Endothelial cell of hepatic sinusoid (primary cell): ENCODE results near the gene SPOUT1.
"Not testable (repeated sequence)": the region's sequence is repeated elsewhere in the genome, so short reads cannot be mapped to it uniquely, and the experiment has no call there.

Source experiments
- in situ Hi-C: cut with HindIII; loops from 2 replicates; pipeline ENCODE4 v1.10.0; 2017; ENCODE audit warnings: low sequenced_read_pairs

Gene SPOUT1

DNA sequence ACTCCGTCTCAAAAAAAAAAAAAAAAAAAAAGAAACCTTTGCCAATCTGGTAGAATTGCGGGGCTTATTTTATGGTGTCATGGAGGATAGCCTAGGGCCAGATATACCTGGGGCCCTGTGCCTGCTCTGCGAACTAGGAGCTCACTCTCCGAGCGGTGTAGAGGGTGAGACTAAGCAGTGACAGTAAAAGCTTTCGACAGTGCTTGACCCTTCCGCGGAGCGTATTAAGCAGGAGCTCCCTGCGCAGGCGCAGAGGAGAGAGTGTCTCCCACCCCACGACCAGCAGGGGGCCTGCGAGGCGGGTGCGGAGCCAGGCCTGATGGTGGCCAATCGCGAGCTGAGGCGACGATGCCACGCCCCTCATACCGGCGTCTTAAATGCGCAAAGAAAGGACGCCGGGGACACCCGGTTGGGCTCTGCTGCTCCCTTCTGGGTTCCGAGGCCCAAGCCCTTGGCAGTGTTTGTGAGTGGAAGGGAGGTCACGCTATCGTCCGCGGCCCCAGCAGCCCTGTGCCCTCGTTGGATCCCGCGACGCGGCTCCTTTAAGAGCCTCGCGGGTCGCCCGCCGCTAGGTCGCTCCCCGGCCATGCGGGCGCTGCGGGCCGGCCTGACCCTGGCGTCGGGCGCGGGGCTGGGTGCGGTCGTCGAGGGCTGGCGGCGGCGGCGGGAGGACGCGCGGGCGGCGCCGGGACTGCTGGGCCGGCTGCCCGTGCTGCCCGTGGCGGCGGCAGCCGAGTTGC lies 11.3 kb downstream of the SPOUT1 start, which contains the start of gene ENDOG:
TSS of gene ENDOG (plus strand) at position 402 of the 740 bp plus-strand sequence. CDS start at position 587, 185 bp downstream.
- in situ Hi-C loops: no loop called here

DNA sequence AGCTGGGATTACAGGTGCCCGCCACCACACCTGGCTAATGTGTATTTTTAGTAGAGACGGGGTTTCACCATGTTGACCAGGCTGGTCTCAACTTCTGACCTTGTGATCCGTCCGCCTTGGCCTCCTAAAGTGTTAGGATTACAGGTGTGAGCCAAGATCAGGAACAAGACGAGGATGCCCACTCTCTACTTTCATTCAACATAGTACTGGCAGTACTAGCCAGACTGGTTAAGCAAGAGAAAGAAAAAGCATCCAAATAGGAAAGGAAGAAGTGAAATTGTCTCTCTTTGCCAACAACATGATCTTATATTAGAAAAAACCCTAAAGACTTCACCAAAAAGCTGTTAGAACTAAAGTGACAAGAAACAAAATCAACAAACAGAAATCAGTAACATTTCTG lies 18.7 kb downstream of the SPOUT1 start:
- in situ Hi-C loops: no loop called here

DNA sequence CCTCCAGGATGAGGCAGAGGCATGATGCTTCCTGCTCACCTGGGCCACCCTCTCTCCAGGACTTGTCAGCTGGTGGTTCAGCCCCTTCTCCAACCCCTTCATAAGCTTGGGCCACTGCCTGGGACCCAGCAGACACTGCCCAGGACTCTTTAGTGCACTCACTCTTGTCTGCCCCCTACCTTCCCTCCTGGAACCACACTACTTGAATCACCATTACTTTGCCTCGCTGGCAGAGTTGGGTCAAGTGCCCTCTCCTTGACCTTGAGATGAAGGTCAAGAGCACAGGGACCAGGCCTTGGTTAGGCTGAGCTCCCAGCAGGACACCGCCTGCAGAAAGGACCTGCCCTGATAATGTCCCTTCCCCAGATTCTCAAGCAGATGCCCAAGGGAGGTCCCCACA lies 19.8 kb downstream of the SPOUT1 start:
- in situ Hi-C loops: loop anchor here (5.0 kb wide), 3 partner anchors 57 to 227 kb away; partner anchors contain the start of gene MIGA2

DNA sequence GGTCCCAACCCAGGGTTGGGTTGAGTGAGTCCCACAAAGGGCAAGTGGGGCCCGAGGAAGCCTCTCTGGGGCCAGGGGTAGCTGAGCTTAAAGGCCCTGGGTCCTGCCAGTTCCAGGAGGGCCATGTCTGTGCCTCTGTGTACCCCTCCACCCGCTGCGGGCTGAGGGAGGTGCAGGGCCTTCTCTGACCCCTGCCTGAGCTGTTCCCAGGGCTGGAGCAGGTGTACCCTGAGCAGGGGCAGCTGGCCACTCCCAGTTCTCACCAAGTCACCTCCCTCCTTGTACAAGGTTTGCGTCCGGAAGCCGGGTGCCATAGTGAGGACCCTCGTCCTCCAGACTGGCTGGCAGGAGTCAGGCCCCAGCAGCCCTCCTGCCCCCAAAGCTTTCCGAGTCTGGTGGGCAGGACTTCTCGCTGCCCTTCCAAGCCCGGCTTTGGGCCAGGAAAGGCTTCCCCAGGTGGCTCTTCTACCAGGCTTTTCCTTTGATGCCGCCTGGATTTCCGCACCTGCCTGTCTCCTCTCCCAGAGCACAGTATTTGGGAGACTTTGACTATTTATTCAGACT lies 20.5 kb downstream of the SPOUT1 start:
- in situ Hi-C loops: loop anchor here (5.0 kb wide), 3 partner anchors 58 to 228 kb away; partner anchors contain the start of gene MIGA2

DNA sequence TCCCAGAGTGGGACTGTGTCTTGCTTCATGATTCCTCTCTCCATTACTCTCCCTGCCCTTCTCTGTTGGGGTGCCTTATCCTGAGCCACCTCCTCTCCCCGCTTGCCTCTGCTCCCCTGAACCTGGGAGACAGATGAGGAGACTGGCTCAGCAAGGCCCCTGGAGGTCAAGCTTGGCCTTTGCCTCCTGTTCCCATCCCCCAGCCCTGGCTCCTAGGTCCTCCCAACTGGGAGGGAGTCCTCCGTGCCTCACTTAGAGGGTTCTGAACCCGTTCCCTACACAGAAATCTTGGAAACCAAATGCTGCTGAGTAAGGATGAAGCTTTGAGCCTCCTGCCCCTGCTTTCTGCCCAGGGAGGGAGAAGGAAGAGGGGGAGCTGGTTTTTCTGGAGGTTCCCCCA lies 21.1 kb downstream of the SPOUT1 start:
- in situ Hi-C loops: loop anchor here (5.0 kb wide), 3 partner anchors 59 to 229 kb away; partner anchors contain the start of gene MIGA2

DNA sequence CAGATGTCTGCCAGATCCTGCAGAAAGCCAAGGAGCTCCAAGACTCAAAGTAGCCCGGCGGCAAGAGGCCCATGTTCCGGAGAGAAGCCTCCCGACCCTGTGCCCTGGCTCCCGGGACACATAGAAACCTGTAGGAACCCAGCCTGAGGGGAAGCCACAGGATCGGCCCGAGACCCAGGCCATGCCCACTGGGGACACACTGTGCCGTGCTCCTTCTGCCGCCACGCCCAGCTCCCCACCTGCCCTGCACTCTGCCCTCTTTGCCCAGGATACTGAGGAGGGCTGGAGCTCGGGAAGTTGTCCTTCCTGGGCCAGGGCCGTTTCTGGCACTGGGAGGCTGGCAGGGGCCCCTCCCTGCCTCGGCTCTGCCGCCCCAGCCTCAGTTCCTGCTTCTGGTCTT lies 21.8 kb downstream of the SPOUT1 start:
- in situ Hi-C loops: loop anchor here (5.0 kb wide), 3 partner anchors 59 to 229 kb away; partner anchors contain the start of gene MIGA2

DNA sequence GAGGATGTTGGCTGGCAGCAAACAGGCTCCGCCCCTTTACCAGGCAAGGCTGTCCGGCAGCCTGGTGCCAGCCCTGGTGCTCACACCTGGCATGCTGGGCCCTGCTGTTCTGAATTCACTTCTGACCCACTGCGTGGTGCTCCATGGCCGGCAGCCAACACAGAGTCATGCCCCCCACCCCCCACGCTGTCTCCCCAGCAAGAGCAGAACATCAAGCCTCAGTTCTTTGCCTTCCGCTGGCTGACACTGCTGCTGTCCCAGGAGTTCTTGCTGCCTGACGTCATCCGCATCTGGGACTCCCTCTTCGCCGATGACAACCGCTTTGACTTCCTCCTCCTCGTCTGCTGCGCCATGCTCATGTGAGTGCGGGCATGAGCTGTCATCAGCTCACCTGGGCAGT lies 23.9 kb downstream of the SPOUT1 start:
- in situ Hi-C loops: loop anchor here (5.0 kb wide), 3 partner anchors 62 to 232 kb away; partner anchors contain the start of gene MIGA2

DNA sequence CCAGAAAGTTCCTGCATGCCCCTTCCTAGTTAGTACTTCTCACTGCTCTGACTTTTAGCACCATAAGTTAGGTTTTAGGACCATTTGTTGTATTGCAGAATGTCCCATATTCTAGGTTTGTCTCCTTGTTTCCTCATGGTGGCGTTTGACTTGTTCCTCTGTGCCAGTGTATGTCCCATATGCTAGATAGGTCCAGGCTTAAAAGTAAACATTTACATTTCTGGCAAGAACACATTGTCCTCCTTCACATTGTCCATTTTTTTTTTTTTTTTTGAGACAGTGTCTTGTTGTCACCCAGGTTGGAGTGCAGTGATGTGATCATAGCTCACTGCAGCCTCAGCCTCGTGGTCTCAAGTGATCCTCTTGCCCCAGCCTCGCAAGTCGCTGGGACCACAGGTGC lies 27.1 kb downstream of the SPOUT1 start:
- in situ Hi-C loops: no loop called here

DNA sequence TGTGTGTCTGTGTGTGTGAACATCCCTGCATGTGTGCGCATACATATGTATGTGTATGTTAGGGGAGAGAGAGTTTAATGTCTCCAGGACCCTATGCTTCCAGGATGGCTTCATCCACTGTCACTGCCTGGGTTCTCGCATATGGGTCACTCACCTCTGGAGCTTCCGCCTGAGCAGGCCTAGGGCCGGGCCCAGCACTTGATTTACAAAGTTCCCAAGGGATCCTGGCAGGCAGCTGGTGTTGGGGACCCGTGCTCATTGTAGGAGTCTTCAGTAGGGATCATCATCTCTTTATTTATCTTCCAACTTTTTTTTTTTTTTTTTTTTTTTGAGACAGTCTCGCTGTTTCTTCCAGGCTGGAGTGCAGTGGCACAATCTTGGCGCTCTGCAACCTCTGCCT lies 29.5 kb downstream of the SPOUT1 start:
- in situ Hi-C loops: no loop called here

DNA sequence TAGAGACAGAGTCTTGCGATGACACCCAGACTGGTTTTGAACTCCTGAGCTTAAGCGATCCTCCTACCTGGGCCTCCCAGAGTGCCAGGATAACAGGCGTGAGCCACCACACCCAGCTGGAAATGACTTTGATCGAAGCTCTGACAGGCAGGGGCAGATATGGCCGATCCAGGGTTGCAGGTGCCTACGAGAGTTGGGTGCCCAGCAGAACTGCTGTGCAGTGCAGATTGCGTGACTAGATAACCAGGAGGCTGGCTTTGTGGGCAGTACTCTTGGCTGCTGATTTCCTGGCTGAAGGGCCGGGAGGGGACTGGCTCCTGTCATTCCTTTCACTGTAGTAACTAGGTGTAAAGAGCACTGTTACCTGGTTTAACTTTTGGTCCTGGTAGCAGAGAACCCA lies 30.7 kb downstream of the SPOUT1 start:
- in situ Hi-C loops: no loop called here

DNA sequence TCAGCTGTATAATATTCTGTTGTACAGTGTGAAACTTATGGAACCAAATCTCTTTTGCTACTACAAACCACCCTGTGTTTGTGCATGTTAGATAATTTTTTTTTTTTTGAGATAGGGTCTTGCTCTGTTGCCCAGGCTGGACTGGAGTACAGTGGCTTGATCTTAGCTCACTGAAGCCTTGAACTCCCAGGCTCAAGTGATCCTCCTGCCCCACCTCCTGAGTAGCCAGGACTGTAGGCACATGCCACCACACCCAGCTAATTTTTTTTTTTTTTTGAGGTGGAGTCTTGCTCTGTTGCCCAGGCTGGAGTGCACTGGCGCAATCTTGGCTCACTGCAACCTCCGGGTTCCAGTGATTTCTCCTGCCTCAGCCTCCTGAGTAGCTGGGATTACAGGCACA lies 34.6 kb downstream of the SPOUT1 start:
- in situ Hi-C loops: not testable (repeated sequence)

DNA sequence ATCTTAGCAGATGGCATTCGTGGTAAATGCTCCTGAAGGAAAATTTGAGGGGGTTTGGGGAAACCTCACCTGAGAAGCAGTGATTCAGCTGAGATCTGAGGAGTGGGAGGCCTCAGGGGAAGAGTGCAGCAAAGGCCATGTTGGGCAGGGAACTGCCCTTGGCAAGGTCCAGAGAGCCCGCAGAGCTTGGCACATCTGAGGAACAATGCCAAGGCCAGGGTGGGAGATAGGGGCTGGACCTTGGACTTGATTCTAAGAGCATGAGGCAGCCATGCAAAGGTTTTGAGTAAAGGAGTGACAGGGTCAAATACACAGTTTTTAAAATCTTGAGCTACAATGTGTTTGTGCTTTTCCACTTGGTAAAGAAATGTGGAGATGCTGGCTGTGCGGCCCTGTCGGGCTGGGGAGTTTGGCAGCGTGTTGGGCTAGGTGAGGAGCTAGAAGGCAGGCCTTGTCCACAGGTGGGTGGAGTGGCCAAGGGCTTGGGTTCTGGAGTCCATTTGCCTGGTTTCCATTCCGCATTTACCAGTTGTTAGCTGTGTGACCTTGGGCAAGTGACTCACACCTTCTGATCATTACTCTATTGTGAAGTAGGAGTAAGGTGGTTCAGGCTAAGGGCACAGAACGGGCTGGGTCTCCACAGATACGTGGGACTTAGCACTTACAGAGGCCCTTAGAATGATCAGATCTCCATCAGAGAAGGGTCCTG lies 36.5 kb downstream of the SPOUT1 start:
- in situ Hi-C loops: no loop called here

DNA sequence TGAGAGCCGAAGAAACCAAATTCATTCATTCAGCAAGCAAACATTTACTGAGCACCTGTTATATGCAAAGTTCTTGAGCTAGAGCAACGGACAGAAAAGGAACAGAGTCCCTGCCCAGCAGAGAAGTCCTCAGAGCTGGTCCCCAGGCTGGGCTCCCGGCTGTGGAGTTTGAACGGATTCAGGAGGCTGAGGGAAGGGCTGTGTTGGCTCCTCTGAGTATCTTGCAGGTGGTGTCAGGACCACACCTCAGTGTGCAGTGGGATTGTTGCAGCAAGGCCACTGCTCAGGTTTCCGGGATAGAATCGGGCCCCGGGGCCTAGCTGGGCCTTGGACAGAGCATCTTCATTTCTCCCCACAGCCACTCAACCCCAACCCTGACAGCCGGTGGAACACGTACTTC lies 37.5 kb downstream of the SPOUT1 start:
- in situ Hi-C loops: no loop called here

DNA sequence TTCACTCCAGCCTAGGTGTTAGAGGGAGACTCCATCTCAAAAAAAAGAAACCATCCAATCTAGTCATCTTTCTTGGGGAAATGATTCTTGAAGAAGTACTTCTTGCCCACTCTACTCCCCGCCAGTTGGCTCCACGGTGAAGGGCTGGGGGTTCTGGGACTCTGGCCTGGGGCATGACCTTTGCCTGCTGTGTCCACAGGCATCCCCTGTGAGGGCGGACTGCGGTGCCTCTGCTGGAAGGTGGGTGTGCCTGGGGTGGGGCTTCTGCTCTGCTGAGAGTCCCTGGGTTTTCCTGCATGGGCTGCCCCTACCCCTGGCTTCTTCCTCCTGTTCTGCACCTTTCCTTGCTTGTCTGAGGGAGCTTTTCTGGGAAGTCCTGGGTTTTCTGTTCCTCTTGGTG lies 39.1 kb downstream of the SPOUT1 start:
- in situ Hi-C loops: no loop called here

DNA sequence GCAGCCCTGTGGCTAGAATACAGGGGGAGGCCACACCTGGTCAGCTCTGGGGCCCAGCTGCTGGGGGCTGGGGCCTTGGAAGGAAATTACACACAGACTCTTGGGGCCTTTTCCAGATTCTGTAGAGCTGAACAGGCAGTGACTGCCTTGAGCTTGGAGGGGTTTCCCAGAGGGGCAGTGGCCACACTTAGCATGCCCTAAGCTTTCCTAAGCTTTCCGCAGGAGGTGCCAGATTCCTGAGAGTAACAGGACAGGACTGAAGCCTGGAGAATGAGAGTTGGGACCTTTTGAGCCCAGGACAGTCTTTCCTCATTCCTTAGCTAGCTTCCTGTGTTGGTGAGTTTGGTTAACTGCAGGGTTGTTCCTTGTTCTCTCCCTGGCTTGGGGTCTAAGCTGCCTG lies 41.1 kb downstream of the SPOUT1 start:
- in situ Hi-C loops: no loop called here

DNA sequence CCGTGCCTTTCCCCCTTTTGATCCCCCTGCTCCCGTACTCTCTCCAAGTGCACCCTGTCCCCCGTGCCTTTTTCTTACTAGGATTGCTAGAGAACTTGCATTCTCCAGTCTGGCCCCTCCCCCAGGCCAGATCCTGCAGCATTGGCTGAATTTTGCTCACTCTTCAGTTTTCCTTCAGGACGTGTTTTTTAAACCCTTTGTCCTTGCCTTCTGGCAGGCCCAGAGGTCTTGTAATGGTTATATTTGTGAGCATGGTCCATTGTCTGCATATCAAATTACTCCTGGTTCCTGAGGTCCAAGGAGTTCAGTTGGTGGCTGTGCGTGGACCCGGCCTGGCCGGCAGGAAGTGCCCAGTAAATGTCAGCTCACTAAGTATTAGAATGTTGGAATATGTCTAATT lies 41.9 kb downstream of the SPOUT1 start:
- in situ Hi-C loops: no loop called here

DNA sequence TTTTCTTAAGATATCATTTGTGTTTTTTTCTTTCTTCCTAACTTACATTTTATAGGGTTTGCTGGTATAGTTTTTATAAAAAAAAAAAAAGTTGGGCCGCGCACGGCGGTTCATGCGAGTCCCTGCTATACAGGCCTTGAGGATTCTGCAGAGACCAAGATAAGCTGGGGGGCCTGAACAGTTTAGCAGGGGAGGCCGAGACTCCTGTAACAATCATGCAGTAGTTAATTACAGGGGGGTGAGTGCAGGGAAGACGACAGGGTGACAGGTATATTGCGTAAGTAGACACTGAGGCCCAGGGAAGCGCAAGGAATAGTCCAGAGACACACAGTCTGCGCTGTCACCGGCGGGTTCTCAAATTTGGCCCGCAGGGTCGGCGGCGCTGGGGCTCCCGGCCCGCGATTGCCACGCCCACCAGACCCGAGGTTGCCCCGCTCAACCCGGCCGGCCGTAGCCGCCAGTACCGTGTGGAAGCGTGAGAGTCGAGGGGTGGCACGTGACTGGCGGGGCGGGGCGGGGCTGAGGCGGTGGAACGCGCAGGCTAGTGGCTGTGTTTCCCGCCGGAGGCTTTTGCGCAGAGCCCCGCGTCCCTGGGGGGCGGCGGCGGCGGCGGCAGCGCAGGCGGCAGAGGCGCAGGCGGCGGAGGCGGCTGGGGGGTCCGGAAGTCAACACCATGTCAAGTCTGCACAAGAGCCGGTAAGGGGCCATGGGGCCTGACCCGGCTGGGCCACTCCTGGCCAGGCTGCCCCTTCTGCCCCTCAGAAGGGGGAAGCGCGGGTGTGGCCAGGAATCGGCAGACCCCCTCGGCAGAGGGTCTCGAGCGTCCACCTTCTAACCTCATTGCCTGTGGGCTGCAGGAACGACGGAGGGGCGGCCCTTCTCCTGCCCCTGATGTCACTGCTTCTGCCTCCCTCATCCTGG lies 42.7 kb downstream of the SPOUT1 start, which contains the start of gene TBC1D13:
TSS of gene TBC1D13 (plus strand) at position 573 of the 921 bp plus-strand sequence. CDS start at position 674, 101 bp downstream.
- in situ Hi-C loops: no loop called here

DNA sequence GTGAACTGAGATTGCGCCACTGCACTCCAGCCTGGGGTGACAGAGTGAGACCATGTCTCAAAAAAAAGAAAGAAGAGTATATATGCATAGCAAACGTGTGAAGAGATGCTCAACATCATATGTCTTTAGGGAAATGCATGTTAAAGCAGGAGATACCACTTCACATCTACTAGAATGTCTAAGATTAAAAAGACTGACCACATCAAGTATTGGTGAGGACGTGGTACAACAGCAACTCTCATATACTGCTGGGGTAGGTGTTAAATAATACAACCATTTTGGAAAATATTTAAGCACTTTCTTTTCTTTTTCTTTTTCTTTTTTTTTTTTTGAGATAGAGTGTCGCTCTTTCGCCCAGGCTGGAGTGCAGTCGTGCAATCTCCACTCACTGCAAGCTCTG lies 44.2 kb downstream of the SPOUT1 start:
- in situ Hi-C loops: no loop called here

DNA sequence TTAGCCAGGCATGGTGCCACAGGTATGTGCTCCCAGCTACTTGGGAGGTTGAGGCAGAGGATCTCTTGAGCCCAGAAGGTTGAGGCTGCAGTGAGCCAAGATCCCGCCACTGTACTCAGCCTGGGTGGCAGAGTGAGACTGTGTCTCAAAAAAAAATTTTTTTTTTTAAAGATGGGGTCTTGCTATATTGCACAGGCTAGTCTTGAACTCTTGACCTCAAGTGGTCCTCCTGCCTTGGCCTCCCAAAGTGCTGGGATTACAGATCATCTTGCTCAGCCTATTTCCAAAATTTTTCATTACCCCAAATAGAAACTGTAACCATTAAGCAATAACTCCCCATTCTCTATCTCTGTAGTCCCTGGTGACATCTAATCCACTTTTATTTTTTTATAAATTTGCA lies 46.9 kb downstream of the SPOUT1 start:
- in situ Hi-C loops: no loop called here
